Thymus (tissue), 11 donors: ENCODE results near the gene XIRP2. TPM values are rescaled to one million over a fixed set of nuclear protein-coding genes. Genes with fewer than 3 reads are reported as not detected.
A peak's percentile ranks its signal among the peaks of the same experiment; 100 is the strongest.

ENCODE experiments used
- DNase-seq, 9 donors: peaks; one replicate each; pipeline ENCODE4 v3.0.0-alpha.2; 2013; ENCODE audit warnings: low spot score in 9 of 9, low read depth in 6 of 9, missing footprints in 1 of 9
- H3K27ac ChIP-seq, 2 donors: one replicate each; pipeline ENCODE4 v1.5.1; 2013; ENCODE audit warnings: control low read depth in 1 of 2, low read depth in 1 of 2, low read length in 1 of 2, mild to moderate bottlenecking in 1 of 2, moderate library complexity in 1 of 2
- H3K27me3 ChIP-seq, 2 donors: one replicate each; pipeline ENCODE4 v1.5.1; 2013; ENCODE audit warnings: low read length in 1 of 2; ENCODE audit not compliant: control insufficient read depth in 2 of 2, insufficient read depth in 1 of 2
- H3K36me3 ChIP-seq, 2 donors: one replicate each; pipeline ENCODE4 v1.5.1; 2013; ENCODE audit warnings: low read length in 1 of 2, mild to moderate bottlenecking in 1 of 2, moderate library complexity in 1 of 2; ENCODE audit not compliant: control insufficient read depth in 2 of 2, insufficient read depth in 2 of 2
- H3K4me1 ChIP-seq, 2 donors: one replicate each; pipeline ENCODE4 v1.5.1; 2013; ENCODE audit warnings: low read length in 2 of 2; ENCODE audit not compliant: control insufficient read depth in 2 of 2, insufficient read depth in 2 of 2
- H3K4me3 ChIP-seq, 2 donors: one replicate each; pipeline ENCODE4 v1.5.1; 2013; ENCODE audit warnings: low read length in 2 of 2, control low read depth in 1 of 2, mild to moderate bottlenecking in 1 of 2
- H3K9me3 ChIP-seq, 2 donors: one replicate each; pipeline ENCODE4 v1.5.1; 2013; ENCODE audit warnings: low read length in 1 of 2, mild to moderate bottlenecking in 1 of 2; ENCODE audit not compliant: control insufficient read depth in 2 of 2, insufficient read depth in 1 of 2
- WGBS: extraction: QIAGEN DNeasy Blood & Tissue Kit; methylation state at CpG from one replicate; pipeline ENCODE4 v1.1.7; 2013; 5-methylcytosine and 5-hydroxymethylcytosine counted together
- polyA plus RNA-seq: library from polyadenylated mRNA; stranded (reverse); fragments of 200-250 nt; gene quantifications from one replicate; pipeline ENCODE4 v1.2.3, GENCODE V29; 2013
- total RNA-seq: library from RNA; stranded (reverse); fragments of 120-200 nt; gene quantifications from one replicate; pipeline ENCODE4 v1.2.4, GENCODE V29; 2013
- donor health status: healthy.

The XIRP2 gene
- total and polyA plus RNA-seq, 2 donors, result 0.14 to 0.21 TPM

- H3K27ac ChIP-seq, result no peak overlapping the region
- no peak overlapping the region for H3K4me3 ChIP-seq
- no peaks in the 10 kb centered on the region for H3K9me3 ChIP-seq
- DNase-seq, result no peak
- H3K27me3 ChIP-seq, result no peaks in the 10 kb centered on the region
- H3K36me3 ChIP-seq, result no peaks in the 10 kb centered on the region
- 26% methylated on average over 2 of the region's 2 CpGs for WGBS
- H3K4me1 ChIP-seq, result peaks cover 0 to 6% of the 10 kb centered on the region in 2 donors
Observed at GRCh38 chr2:167198576-167198975, 310.3 kb downstream of the XIRP2 start.

GRCh38 chr2:167200019-167200418 is 311.7 kb downstream of the XIRP2 start:
- Histone ChIP-seq H3K27me3 (no peaks in the 10 kb centered on the region), H3K9me3 (no peaks in the 10 kb centered on the region), H3K4me1 (peaks cover 0 to 6% of the 10 kb centered on the region in 2 donors), H3K27ac (no peak overlapping the region), H3K36me3 (no peaks in the 10 kb centered on the region), H3K4me3 (no peak overlapping the region)
- WGBS, result 90% methylated on average over 5 of the region's 5 CpGs
- DNase-seq, result no peak

- H3K4me3 ChIP-seq, result no peak overlapping the region
- H3K27me3 ChIP-seq, result no peaks in the 10 kb centered on the region
- no peaks in the 10 kb centered on the region for H3K9me3 ChIP-seq
- no peaks in the 10 kb centered on the region for H3K4me1 ChIP-seq
- no peak for DNase-seq
- no peak overlapping the region for H3K27ac ChIP-seq
- no peaks in the 10 kb centered on the region for H3K36me3 ChIP-seq
- 93% methylated on average over 3 of the region's 3 CpGs for WGBS
Observed at GRCh38 chr2:167209784-167210183, 321.5 kb downstream of the XIRP2 start.

- H3K4me1 ChIP-seq, result no peaks in the 10 kb centered on the region
- H3K27me3 ChIP-seq, result no peaks in the 10 kb centered on the region
- DNase-seq, result peak; percentile 11 to 79 (median 43)
- H3K4me3 ChIP-seq, result no peak overlapping the region
- no peaks in the 10 kb centered on the region for H3K36me3 ChIP-seq
- 3% methylated on average over 3 of the region's 3 CpGs for WGBS
- no peaks in the 10 kb centered on the region for H3K9me3 ChIP-seq
- no peak overlapping the region for H3K27ac ChIP-seq
Observed at GRCh38 chr2:167212014-167212648, 323.9 kb downstream of the XIRP2 start.

DNA sequence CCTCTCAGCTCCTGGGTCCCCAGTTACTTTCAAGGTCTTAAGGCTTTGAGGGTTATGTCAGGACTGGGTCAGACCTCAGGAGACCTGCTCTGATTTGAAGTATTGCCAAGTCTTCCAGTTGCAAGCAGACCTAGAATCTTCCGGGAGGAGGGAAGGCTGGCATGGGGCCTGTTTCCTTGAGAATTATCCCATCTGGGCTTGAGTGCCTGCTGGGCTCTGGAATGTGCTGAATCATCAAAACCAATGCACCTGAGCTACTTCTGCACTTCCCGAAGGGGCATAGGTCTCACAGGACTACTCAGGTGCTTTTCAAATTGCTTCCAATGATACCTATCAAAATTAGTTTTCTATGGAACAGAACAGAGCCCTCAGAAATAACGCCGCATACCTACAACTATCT is 327.3 kb downstream of the XIRP2 start:
- no peaks in the 10 kb centered on the region for H3K4me1 ChIP-seq
- WGBS, result 97% methylated on average over 4 of the region's 4 CpGs
- no peaks in the 10 kb centered on the region for H3K9me3 ChIP-seq
- no peak overlapping the region for H3K27ac ChIP-seq
- H3K4me3 ChIP-seq, result no peak overlapping the region
- no peaks in the 10 kb centered on the region for H3K36me3 ChIP-seq
- no peak for DNase-seq
- no peaks in the 10 kb centered on the region for H3K27me3 ChIP-seq

- 98% methylated on average over 4 of the region's 4 CpGs for WGBS
- Histone ChIP-seq H3K27ac (no peak overlapping the region), H3K4me1 (no peaks in the 10 kb centered on the region), H3K9me3 (no peaks in the 10 kb centered on the region), H3K4me3 (no peak overlapping the region), H3K27me3 (no peaks in the 10 kb centered on the region), H3K36me3 (no peaks in the 10 kb centered on the region)
- DNase-seq, result no peak
Observed at GRCh38 chr2:167237478-167237877, 349.2 kb downstream of the XIRP2 start.

DNA sequence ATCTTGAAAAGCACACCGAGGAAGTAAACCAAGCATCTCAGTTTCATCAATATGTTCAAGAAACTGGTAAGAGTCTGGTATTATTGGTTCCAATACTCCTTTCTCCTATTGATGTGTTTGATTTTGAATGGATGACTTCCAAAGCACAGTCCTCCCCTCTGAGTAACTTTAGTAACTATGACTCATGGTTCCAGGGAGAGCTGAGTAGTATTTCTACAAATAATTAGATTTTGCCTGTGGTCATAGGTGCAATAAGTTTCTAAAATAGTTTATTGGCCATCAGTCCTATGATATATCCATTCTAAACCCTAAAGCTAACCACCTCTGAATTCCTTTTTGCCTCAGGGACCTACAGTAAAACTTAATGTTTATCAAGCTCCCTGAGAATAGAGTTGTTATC is 352.4 kb downstream of the XIRP2 start:
- DNase-seq, result no peak
- no peak overlapping the region for H3K4me3 ChIP-seq
- 96% methylated on average over 1 of the region's 1 CpG for WGBS
- no peaks in the 10 kb centered on the region for H3K36me3 ChIP-seq
- H3K9me3 ChIP-seq, result no peaks in the 10 kb centered on the region
- H3K27ac ChIP-seq, result no peak overlapping the region
- H3K27me3 ChIP-seq, result no peaks in the 10 kb centered on the region
- no peaks in the 10 kb centered on the region for H3K4me1 ChIP-seq

- Histone ChIP-seq H3K9me3 (no peaks in the 10 kb centered on the region), H3K4me3 (no peak overlapping the region), H3K4me1 (no peaks in the 10 kb centered on the region), H3K36me3 (no peaks in the 10 kb centered on the region), H3K27me3 (no peaks in the 10 kb centered on the region), H3K27ac (no peak overlapping the region)
- 96% methylated on average over 4 of the region's 4 CpGs for WGBS
- DNase-seq, result no peak
Observed at GRCh38 chr2:167249197-167249596, 360.9 kb downstream of the XIRP2 start.

DNA sequence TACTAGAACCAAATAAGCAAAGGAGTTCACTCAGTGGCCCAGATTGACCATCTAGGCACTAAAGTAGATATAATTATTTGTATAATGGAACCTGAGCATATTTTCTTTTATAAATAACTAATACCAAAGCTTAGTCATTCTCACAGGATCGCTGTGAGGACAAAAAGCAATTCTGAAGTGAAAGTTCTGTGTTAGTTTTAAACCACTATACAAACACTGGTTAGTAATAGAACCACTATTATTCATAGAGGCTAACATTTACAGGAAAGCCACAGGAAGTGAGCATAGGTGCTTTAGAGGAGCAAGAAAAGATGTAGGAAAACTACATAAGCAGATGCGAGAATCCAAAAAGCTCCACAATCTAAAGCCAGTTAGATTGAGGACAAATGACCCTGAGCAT is 364.7 kb downstream of the XIRP2 start:
- Histone ChIP-seq H3K4me3 (no peak overlapping the region), H3K4me1 (no peaks in the 10 kb centered on the region), H3K27ac (no peak overlapping the region), H3K9me3 (no peaks in the 10 kb centered on the region), H3K36me3 (no peaks in the 10 kb centered on the region), H3K27me3 (no peaks in the 10 kb centered on the region)
- no peak for DNase-seq
- 69% methylated on average over 2 of the region's 2 CpGs for WGBS
